Endothelial cell (in vitro differentiated cells): ENCODE measurements around the gene THOC6. TPM values are rescaled to one million over a fixed set of nuclear protein-coding genes. Genes with fewer than 3 reads are reported as not detected.

ENCODE experiments used
- DNase-seq: peaks from one replicate; pipeline ENCODE4 v3.0.0; 2021; ENCODE audit warnings: low spot score
- H3K27ac Mint-ChIP-seq: one replicate; pipeline ENCODE4 v1.8.0; 2021; ENCODE audit warnings: mixed read lengths, inconsistent platforms; ENCODE audit not compliant: unreplicated experiment
- H3K27me3 Mint-ChIP-seq: one replicate; pipeline ENCODE4 v1.8.0; 2021; ENCODE audit warnings: mild to moderate bottlenecking, moderate library complexity, mixed read lengths, inconsistent platforms; ENCODE audit not compliant: unreplicated experiment
- H3K36me3 Mint-ChIP-seq: one replicate; pipeline ENCODE4 v1.8.0; 2021; ENCODE audit warnings: mild to moderate bottlenecking, low read depth, mixed read lengths, inconsistent platforms; ENCODE audit not compliant: unreplicated experiment
- H3K4me1 Mint-ChIP-seq: one replicate; pipeline ENCODE4 v1.8.0; 2021; ENCODE audit warnings: mild to moderate bottlenecking, mixed read lengths, inconsistent platforms; ENCODE audit not compliant: unreplicated experiment
- H3K4me3 Mint-ChIP-seq: one replicate; pipeline ENCODE4 v1.8.0; 2021; ENCODE audit warnings: mild to moderate bottlenecking, mixed read lengths, inconsistent platforms; ENCODE audit not compliant: unreplicated experiment
- H3K9me3 Mint-ChIP-seq: one replicate; pipeline ENCODE4 v1.8.0; 2021; ENCODE audit warnings: mixed read lengths, inconsistent platforms; ENCODE audit not compliant: unreplicated experiment
- total RNA-seq: library from RNA; stranded (reverse); fragmentation: NEBNext Ultra II Directional; extraction: Animal tissue kit (Norgen Biotek cat#: 25700); gene quantifications from one replicate; pipeline ENCODE4 v1.2.1, GENCODE V29; 2021; ENCODE audit not compliant: unreplicated experiment
- TF ChIP-seq, protein P1 (sequence below): fragments of 200-600 bp; sonication (generic); IDR thresholded peaks from one replicate; pipeline ENCODE4 v1.5.0; 2021; ENCODE audit warnings: antibody characterized with exemption; ENCODE audit not compliant: unreplicated experiment

The THOC6 gene
- total RNA-seq, 1 donor from 2014 or later = 22.9 TPM

DNA sequence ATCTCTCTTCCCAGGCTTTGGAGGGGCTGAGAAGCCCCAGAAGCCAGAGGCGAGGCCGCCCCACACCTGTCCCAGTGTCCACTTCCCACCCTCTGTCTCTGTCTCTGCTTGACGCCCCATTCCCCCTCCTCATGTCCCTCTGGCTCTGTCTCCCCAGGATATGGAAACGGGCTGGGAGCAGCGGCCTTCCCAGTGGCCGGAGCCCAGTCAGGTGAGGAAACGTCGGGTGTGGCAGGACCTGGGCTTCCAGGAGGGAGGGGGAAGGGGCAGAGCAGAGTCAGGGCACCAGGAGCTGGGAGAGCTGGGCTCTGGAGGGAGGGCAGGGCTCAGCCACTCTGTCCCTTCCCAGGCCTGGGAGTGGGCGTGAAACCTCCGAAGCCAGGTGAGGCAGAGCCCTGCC is 32.9 kb upstream of the THOC6 start:
- no peak for DNase-seq
- peaks cover 2% of the 10 kb centered on the region for H3K27me3 Mint-ChIP-seq
- TF ChIP-seq, protein P1, sequence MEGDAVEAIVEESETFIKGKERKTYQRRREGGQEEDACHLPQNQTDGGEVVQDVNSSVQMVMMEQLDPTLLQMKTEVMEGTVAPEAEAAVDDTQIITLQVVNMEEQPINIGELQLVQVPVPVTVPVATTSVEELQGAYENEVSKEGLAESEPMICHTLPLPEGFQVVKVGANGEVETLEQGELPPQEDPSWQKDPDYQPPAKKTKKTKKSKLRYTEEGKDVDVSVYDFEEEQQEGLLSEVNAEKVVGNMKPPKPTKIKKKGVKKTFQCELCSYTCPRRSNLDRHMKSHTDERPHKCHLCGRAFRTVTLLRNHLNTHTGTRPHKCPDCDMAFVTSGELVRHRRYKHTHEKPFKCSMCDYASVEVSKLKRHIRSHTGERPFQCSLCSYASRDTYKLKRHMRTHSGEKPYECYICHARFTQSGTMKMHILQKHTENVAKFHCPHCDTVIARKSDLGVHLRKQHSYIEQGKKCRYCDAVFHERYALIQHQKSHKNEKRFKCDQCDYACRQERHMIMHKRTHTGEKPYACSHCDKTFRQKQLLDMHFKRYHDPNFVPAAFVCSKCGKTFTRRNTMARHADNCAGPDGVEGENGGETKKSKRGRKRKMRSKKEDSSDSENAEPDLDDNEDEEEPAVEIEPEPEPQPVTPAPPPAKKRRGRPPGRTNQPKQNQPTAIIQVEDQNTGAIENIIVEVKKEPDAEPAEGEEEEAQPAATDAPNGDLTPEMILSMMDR = no peak
- H3K4me3 Mint-ChIP-seq = no peak overlapping the region
- H3K36me3 Mint-ChIP-seq = no peaks in the 10 kb centered on the region
- H3K4me1 Mint-ChIP-seq = no peaks in the 10 kb centered on the region
- H3K9me3 Mint-ChIP-seq = no peaks in the 10 kb centered on the region
- H3K27ac Mint-ChIP-seq = no peak overlapping the region

GRCh38 chr16:2991566-2992261 is 32.1 kb upstream of the THOC6 start:
- no peaks in the 10 kb centered on the region for H3K36me3 Mint-ChIP-seq

DNA sequence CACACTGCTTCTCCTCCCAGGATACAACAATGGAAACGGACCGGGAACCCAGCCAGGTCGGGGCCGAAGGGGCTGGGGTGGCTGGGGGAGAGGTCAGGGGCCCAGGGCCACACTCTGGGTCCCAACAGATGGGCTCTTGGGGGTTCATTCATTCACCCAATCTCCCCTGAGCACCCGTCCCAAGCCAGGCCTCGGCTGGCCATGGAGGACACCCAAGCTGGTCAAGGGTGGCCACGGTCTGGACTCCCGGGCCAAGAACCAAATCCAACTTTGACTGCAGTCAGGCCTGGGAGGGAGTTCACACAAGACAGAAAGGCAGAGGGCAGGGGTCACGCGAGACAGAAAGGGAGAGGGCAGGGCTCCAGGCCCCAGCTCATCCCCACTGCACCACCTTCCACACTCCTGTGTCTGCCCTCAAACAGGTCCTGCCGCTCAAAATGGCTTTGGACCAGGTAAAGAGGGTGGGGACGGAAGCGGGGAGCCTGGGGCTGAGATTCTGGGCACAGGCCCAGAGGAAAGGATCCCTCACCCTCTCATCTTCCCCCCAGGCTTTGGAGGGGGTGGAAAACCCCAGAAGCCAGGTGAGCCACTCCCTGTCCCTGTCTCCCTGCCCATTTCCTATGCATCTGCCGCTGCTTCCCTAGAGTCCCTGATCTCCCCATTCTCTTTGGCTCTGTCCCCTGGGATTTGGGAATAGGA is 31.3 kb upstream of the THOC6 start:
- H3K4me3 Mint-ChIP-seq = no peak overlapping the region
- H3K27me3 Mint-ChIP-seq = peaks cover 4% of the 10 kb centered on the region
- DNase-seq = no peak
- TF ChIP-seq, protein P1 = no peak
- H3K9me3 Mint-ChIP-seq = no peaks in the 10 kb centered on the region
- H3K4me1 Mint-ChIP-seq = no peaks in the 10 kb centered on the region
- no peak overlapping the region for H3K27ac Mint-ChIP-seq
- H3K36me3 Mint-ChIP-seq = no peaks in the 10 kb centered on the region

More at GRCh38 chr16:2991566-2992261, 32.1 kb upstream of the THOC6 start:
- Mint-ChIP-seq H3K27ac (no peak overlapping the region), H3K4me3 (no peak overlapping the region), H3K27me3 (peaks cover 4% of the 10 kb centered on the region), H3K9me3 (no peaks in the 10 kb centered on the region), H3K4me1 (no peaks in the 10 kb centered on the region)
- DNase-seq = no peak
- TF ChIP-seq, protein P1 = no peak

- peaks cover 5% of the 10 kb centered on the region for H3K27me3 Mint-ChIP-seq
- no peak overlapping the region for H3K27ac Mint-ChIP-seq
- DNase-seq = no peak
- TF ChIP-seq, protein P1 = no peak
- H3K9me3 Mint-ChIP-seq = no peaks in the 10 kb centered on the region
- no peaks in the 10 kb centered on the region for H3K4me1 Mint-ChIP-seq
- no peaks in the 10 kb centered on the region for H3K36me3 Mint-ChIP-seq
- no peak overlapping the region for H3K4me3 Mint-ChIP-seq
Measured at GRCh38 chr16:2996298-2996697, 27.5 kb upstream of the THOC6 start.

DNA sequence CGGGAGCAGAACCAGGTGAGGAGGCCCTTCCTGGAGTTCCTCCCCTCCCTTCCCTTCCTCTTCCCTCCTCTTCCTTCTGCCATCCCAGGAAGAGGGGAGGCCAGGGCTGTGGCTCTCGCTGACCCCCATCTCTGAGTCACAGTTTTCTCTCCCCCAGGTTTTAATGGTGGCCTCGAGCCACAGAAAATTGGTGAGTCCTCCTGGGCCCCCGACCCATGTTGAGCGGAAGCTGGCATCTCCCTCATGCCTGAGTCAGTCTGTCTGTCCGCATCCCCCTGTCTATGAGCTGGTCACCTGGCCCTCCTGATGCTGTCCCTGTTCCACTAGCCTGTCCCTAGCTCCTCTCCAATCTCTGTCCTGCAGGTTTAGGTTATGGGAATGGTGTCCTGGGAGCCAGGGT is 23.9 kb upstream of the THOC6 start:
- H3K27ac Mint-ChIP-seq = no peak overlapping the region
- H3K4me3 Mint-ChIP-seq = no peak overlapping the region
- DNase-seq = no peak
- H3K36me3 Mint-ChIP-seq = no peaks in the 10 kb centered on the region
- H3K4me1 Mint-ChIP-seq = no peaks in the 10 kb centered on the region
- H3K27me3 Mint-ChIP-seq = peaks cover 9% of the 10 kb centered on the region
- no peaks in the 10 kb centered on the region for H3K9me3 Mint-ChIP-seq
- TF ChIP-seq, protein P1 = no peak
